Stimulated activated CD4-positive, alpha-beta T cell treated with anti-CD3 and anti-CD28 coated beads, Interleukin-1b, Interleukin-23, amount 100 ng/mL, for 1 hour (primary cell): ENCODE data around the gene BZW1.

Experiments used
- DNase-seq, 2 donors: peaks; one replicate each; pipeline ENCODE4 v3.0.0-alpha.2; 2020; ENCODE audit warnings: low read depth in 2 of 2

The BZW1 gene

GRCh38 chr2:200873560-200873959 is 61.9 kb downstream of the BZW1 start:
- DNase-seq: no peak
